Hypothalamus (tissue), 51 donors: ENCODE data around the gene JUND.
A peak's percentile ranks its signal among the peaks of the same experiment; 100 is the strongest.

Experiments used
- DNase-seq, 51 donors: peaks; one replicate each; lab custom pipeline; 2025; lab: John Stamatoyannopoulos, UW

The JUND gene

GRCh38 chr19:18253130-18253529, 28.3 kb downstream of the JUND start:
- no peak for DNase-seq

GRCh38 chr19:18252370-18252717, 29.1 kb downstream of the JUND start:
- no peak for DNase-seq

- peak in 48 of 51 donors; percentile 3 to 79 (median 39) for DNase-seq
Observed at GRCh38 chr19:18251587-18252369, 29.6 kb downstream of the JUND start.

GRCh38 chr19:18249834-18250233, 31.6 kb downstream of the JUND start:
- DNase-seq = no peak

- no peak for DNase-seq
Observed at GRCh38 chr19:18245297-18245696, 36.1 kb downstream of the JUND start.

- no peak for DNase-seq
Observed at GRCh38 chr19:18239303-18239702, 42.1 kb downstream of the JUND start.

- no peak for DNase-seq
Observed at GRCh38 chr19:18234194-18234593, 47.2 kb downstream of the JUND start.

- peak in 5 of 51 donors; percentile 4 to 35 (median 19) for DNase-seq
Observed at GRCh38 chr19:18233224-18233825, 48.1 kb downstream of the JUND start.

- DNase-seq = peak in 1 of 51 donors; percentile 21
Observed at GRCh38 chr19:18232540-18233223, 48.7 kb downstream of the JUND start.

GRCh38 chr19:18231775-18232174, 49.6 kb downstream of the JUND start:
- no peak for DNase-seq

GRCh38 chr19:18230941-18231734, 50.3 kb downstream of the JUND start:
- DNase-seq = peak in 3 of 51 donors; percentile 16 to 41 (median 24)

GRCh38 chr19:18229915-18230314, 51.5 kb downstream of the JUND start:
- no peak for DNase-seq
